SIG-M5 (cell line): ENCODE results near the gene NAA10.

ENCODE experiments used
- DNase-seq: peaks from one replicate; lab custom pipeline; 2025; lab: John Stamatoyannopoulos, UW

NAA10 gene

GRCh38 chrX:153884590-153884989, 50.2 kb downstream of the NAA10 start:
- DNase-seq, result no peak

- DNase-seq, result no peak
Observed at GRCh38 chrX:153884136-153884535, 50.7 kb downstream of the NAA10 start.

- no peak for DNase-seq
Observed at GRCh38 chrX:153883163-153883843, 51.5 kb downstream of the NAA10 start.

GRCh38 chrX:153882557-153882956, 52.3 kb downstream of the NAA10 start:
- no peak for DNase-seq

GRCh38 chrX:153882086-153882498, 52.7 kb downstream of the NAA10 start:
- no peak for DNase-seq

GRCh38 chrX:153881281-153881680, 53.6 kb downstream of the NAA10 start:
- DNase-seq, result no peak

GRCh38 chrX:153880440-153880815, 54.4 kb downstream of the NAA10 start:
- no peak for DNase-seq

- no peak for DNase-seq
Observed at GRCh38 chrX:153879741-153880439, 54.9 kb downstream of the NAA10 start.
